NCI-H524 (cell line): Measurements from ENCODE around the gene RPRD1B.
A peak's percentile ranks its signal among the peaks of the same experiment; 100 is the strongest.

Source experiments
- DNase-seq, 2 experiments: peaks; one replicate each; lab custom pipeline; 2025; lab: John Stamatoyannopoulos, UW

Gene RPRD1B

GRCh38 chr20:38135651-38136420 lies 102.3 kb downstream of the RPRD1B start:
- DNase-seq = no peak

- no peak for DNase-seq
Observed at GRCh38 chr20:38136421-38137245, 103.1 kb downstream of the RPRD1B start.

- DNase-seq = no peak
Observed at GRCh38 chr20:38137441-38138037, 104.0 kb downstream of the RPRD1B start.

GRCh38 chr20:38138086-38138778 lies 104.7 kb downstream of the RPRD1B start:
- no peak for DNase-seq

- no peak for DNase-seq
Observed at GRCh38 chr20:38139156-38139912, 105.8 kb downstream of the RPRD1B start.

- peak; percentile 46 to 71 for DNase-seq
Observed at GRCh38 chr20:38139977-38140753, 106.6 kb downstream of the RPRD1B start.

GRCh38 chr20:38141204-38141888 lies 107.8 kb downstream of the RPRD1B start:
- no peak for DNase-seq
